IgD-negative memory B cell (primary cell): ENCODE data around the gene HS1BP3. TPM values are rescaled to one million over a fixed set of nuclear protein-coding genes. Genes with fewer than 3 reads are reported as not detected.

ENCODE experiments used
- H3K27ac Mint-ChIP-seq, 3 donors: one replicate each; pipeline ENCODE4 v1.8.0; 2020 to 2022; ENCODE audit warnings: mild to moderate bottlenecking in 3 of 3, mixed read lengths in 3 of 3, moderate library complexity in 1 of 3
- H3K27me3 Mint-ChIP-seq: one replicate; pipeline ENCODE4 v1.8.0; 2021; ENCODE audit warnings: mixed read lengths
- H3K36me3 Mint-ChIP-seq: one replicate; pipeline ENCODE4 v1.8.0; 2020; ENCODE audit warnings: mild to moderate bottlenecking, mixed read lengths
- H3K4me1 Mint-ChIP-seq, 3 donors: one replicate each; pipeline ENCODE4 v1.8.0; 2020 to 2022; ENCODE audit warnings: mixed read lengths in 3 of 3, mild to moderate bottlenecking in 1 of 3
- H3K4me3 Mint-ChIP-seq, 4 donors: one replicate each; pipeline ENCODE4 v1.8.0; 2020 to 2022; ENCODE audit warnings: mild to moderate bottlenecking in 4 of 4, mixed read lengths in 4 of 4, moderate library complexity in 3 of 4
- H3K9me3 Mint-ChIP-seq, 3 donors: one replicate each; pipeline ENCODE4 v1.8.0; 2020 to 2021; ENCODE audit warnings: mixed read lengths in 3 of 3, mild to moderate bottlenecking in 1 of 3
- polyA plus RNA-seq: library from polyadenylated mRNA; unstranded; fragments of 300-500 nt; fragmentation: Illumina TruSeq; gene quantifications from one replicate; pipeline ENCODE4 v1.2.3, GENCODE V29; 2021

The HS1BP3 gene
- polyA plus RNA-seq, 1 donor from 2014 or later, result 27.3 TPM

- H3K9me3 Mint-ChIP-seq, result peaks cover 0 to 3% (median 2%) of the 10 kb centered on the region in 3 donors
- H3K27me3 Mint-ChIP-seq, result no peaks in the 10 kb centered on the region
- no peak overlapping the region for H3K4me3 Mint-ChIP-seq
- peak overlapping the region in 1 of 3 donors; percentile 6 for H3K27ac Mint-ChIP-seq
- H3K36me3 Mint-ChIP-seq, result peaks cover 7% of the 10 kb centered on the region
- H3K4me1 Mint-ChIP-seq, result peaks cover 0 to 3% (median 0%) of the 10 kb centered on the region in 3 donors
These were observed 43.5 kb downstream of the HS1BP3 start for GRCh38 chr2:20607446-20607845.

DNA sequence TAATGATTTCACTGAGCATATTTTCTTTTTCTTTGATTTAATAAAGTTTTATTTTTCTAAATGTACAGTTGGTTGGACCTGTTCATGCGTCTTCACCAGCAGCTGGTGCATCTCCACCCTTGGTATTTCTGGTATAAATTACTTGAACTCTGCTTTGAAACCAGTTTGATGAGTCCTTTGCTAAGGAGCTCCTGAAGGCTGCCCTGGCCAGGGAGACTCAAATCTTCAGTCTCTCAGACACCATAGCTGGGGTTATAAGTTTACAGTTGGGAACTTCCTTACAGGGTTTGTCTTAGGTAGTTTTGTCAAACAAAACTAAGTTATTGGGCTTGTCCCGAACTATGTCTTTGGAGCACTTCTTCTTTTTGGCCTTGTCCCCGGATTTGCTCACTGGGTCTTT lies 44.7 kb downstream of the HS1BP3 start:
- Mint-ChIP-seq H3K36me3 (peaks cover 7% of the 10 kb centered on the region), H3K4me3 (no peak overlapping the region), H3K27me3 (no peaks in the 10 kb centered on the region), H3K9me3 (peaks cover 0 to 3% (median 2%) of the 10 kb centered on the region in 3 donors), H3K4me1 (peaks cover 0 to 3% (median 0%) of the 10 kb centered on the region in 3 donors), H3K27ac (no peak overlapping the region)

- H3K27ac Mint-ChIP-seq, result no peak overlapping the region
- peaks cover 0 to 3% (median 2%) of the 10 kb centered on the region in 3 donors for H3K9me3 Mint-ChIP-seq
- H3K4me1 Mint-ChIP-seq, result peaks cover 0 to 3% (median 0%) of the 10 kb centered on the region in 3 donors
- no peaks in the 10 kb centered on the region for H3K27me3 Mint-ChIP-seq
- H3K4me3 Mint-ChIP-seq, result no peak overlapping the region
- H3K36me3 Mint-ChIP-seq, result peaks cover 7% of the 10 kb centered on the region
These were observed 45.9 kb downstream of the HS1BP3 start for GRCh38 chr2:20604951-20605381.

- H3K27ac Mint-ChIP-seq, result no peak overlapping the region
- peaks cover 0 to 3% (median 0%) of the 10 kb centered on the region in 3 donors for H3K4me1 Mint-ChIP-seq
- H3K4me3 Mint-ChIP-seq, result no peak overlapping the region
These were observed 46.4 kb downstream of the HS1BP3 start for GRCh38 chr2:20604401-20604911.

DNA sequence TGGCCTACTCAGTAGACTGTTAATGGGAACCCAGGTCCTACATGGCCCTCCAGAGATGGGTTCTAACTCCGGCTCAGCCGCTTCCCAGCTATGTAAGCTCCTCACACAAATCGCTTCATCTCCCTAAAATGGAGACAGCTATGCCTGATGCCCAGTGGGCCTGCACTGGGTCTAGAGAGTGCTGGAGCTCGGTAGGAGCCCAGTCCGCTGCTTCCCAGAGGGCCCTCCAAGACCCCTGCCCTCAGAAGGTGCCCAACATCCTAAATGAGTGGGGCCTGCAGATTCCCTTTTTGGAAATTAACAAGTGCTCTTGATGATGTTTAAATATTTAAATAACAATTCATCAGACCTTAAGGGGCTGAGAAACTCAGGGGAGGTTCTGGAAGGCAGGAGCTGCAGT lies 47.1 kb downstream of the HS1BP3 start:
- H3K36me3 Mint-ChIP-seq, result peaks cover 7% of the 10 kb centered on the region
- no peaks in the 10 kb centered on the region for H3K27me3 Mint-ChIP-seq
- no peak overlapping the region for H3K27ac Mint-ChIP-seq
- peaks cover 0 to 3% (median 2%) of the 10 kb centered on the region in 3 donors for H3K9me3 Mint-ChIP-seq
- no peak overlapping the region for H3K4me3 Mint-ChIP-seq
- peaks cover 0 to 3% (median 0%) of the 10 kb centered on the region in 3 donors for H3K4me1 Mint-ChIP-seq

More at GRCh38 chr2:20604401-20604911, 46.4 kb downstream of the HS1BP3 start:
- peaks cover 7% of the 10 kb centered on the region for H3K36me3 Mint-ChIP-seq
- no peaks in the 10 kb centered on the region for H3K27me3 Mint-ChIP-seq
- peaks cover 0 to 3% (median 2%) of the 10 kb centered on the region in 3 donors for H3K9me3 Mint-ChIP-seq

DNA sequence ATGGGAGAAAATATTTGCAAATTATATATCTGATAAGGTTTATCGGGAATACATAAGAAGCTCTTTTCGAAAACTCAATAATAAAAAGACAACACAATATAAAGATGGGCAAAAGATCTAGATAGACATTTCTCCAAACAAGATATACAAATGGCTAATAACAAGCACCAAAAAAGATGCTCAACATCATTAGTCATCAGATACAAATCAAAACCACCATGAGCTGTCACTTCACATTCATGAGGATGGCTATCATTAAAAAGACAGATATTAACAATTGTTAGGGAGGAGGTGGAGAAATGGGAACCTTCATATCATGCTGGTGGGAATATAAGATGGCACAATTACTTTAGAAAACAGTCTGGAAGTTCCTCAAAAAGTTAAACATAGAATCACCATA lies 48.1 kb downstream of the HS1BP3 start:
- no peaks in the 10 kb centered on the region for H3K27me3 Mint-ChIP-seq
- peak overlapping the region in 1 of 3 donors; percentile 35 for H3K27ac Mint-ChIP-seq
- no peak overlapping the region for H3K4me3 Mint-ChIP-seq
- peaks cover 3% of the 10 kb centered on the region for H3K36me3 Mint-ChIP-seq
- peaks cover 0 to under 1% (median 0%) of the 10 kb centered on the region in 3 donors for H3K4me1 Mint-ChIP-seq
- peaks cover 0 to 3% (median 0%) of the 10 kb centered on the region in 3 donors for H3K9me3 Mint-ChIP-seq

DNA sequence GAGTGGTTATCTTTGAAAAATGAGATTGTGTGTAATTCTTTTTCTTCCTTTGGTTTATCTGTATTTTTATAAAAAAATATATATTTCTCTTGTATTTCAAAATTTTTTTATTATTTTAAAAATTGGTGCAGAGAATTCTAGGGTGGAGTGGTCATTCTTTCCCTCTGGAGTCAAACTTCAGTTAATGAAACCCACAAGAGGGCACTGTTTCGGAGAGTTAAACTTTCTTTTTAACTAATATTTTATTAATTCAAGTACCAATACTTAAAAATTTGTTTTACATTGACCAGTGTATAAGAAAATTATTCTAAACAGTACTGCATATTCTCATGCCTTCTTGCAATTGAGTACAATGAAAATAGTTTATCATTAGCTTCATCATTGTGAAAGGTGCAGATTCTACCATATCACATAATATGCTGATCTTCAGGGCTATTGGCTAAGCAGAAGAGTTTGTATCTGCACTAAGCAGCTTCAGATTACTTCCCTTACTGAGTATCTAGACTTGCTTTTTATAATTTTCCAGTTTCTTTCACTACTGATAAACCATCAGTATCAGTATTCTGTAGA lies 50.1 kb downstream of the HS1BP3 start:
- Mint-ChIP-seq H3K4me3 (no peak overlapping the region), H3K27me3 (no peaks in the 10 kb centered on the region), H3K27ac (no peak overlapping the region), H3K36me3 (peaks cover 2% of the 10 kb centered on the region), H3K4me1 (peaks cover 4 to 10% (median 5%) of the 10 kb centered on the region in 3 donors), H3K9me3 (no peaks in the 10 kb centered on the region)

DNA sequence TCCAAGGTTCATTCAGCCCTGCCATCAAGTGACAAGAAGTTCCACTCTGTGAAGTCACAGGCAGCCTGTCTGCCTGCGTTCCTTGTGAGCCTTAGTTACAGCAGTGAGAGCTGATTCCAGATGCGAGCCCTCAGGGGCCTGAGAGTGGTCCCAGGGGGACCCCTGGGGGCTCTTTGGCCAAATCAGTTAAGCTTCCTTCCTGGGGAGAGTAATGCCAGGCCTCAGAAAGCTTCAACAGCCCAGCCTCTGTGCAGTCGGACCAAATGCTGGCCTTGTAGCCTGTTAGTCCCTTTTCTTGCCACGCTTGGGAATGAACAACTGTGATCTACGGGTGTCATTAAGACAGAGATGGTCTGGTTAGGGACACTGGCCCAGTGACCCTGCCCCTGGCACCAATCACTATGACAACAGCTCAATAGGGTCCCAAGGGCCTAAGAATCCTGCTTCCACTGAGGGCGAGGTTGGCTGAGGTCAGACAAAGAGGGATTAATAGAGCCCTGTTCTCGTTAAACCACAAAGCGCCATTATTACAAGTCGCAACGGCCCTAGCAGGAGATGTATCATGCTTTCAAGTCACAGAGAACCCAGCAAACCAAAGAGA lies 50.9 kb downstream of the HS1BP3 start:
- no peak overlapping the region for H3K27ac Mint-ChIP-seq
- H3K4me3 Mint-ChIP-seq, result no peak overlapping the region
- no peaks in the 10 kb centered on the region for H3K9me3 Mint-ChIP-seq
- H3K27me3 Mint-ChIP-seq, result no peaks in the 10 kb centered on the region
- H3K4me1 Mint-ChIP-seq, result peaks cover 13 to 19% (median 14%) of the 10 kb centered on the region in 3 donors
- peaks cover 2% of the 10 kb centered on the region for H3K36me3 Mint-ChIP-seq

GRCh38 chr2:20599001-20599600 lies 51.8 kb downstream of the HS1BP3 start:
- Mint-ChIP-seq H3K36me3 (no peaks in the 10 kb centered on the region), H3K27me3 (peaks cover 3% of the 10 kb centered on the region), H3K4me1 (peaks cover 14 to 27% (median 20%) of the 10 kb centered on the region in 3 donors), H3K9me3 (no peaks in the 10 kb centered on the region), H3K27ac (no peak overlapping the region), H3K4me3 (no peak overlapping the region)

- peaks cover 13% of the 10 kb centered on the region for H3K27me3 Mint-ChIP-seq
- H3K36me3 Mint-ChIP-seq, result no peaks in the 10 kb centered on the region
- H3K4me1 Mint-ChIP-seq, result peaks cover 18 to 34% (median 24%) of the 10 kb centered on the region in 3 donors
- no peak overlapping the region for H3K27ac Mint-ChIP-seq
- no peak overlapping the region for H3K4me3 Mint-ChIP-seq
- no peaks in the 10 kb centered on the region for H3K9me3 Mint-ChIP-seq
These were observed 53.1 kb downstream of the HS1BP3 start for GRCh38 chr2:20597860-20598183.

- H3K4me1 Mint-ChIP-seq, result peaks cover 19 to 34% (median 24%) of the 10 kb centered on the region in 3 donors
- peaks cover 18% of the 10 kb centered on the region for H3K27me3 Mint-ChIP-seq
- no peak overlapping the region for H3K27ac Mint-ChIP-seq
- H3K4me3 Mint-ChIP-seq, result peak overlapping the region in 1 of 4 donors; percentile 89
- no peaks in the 10 kb centered on the region for H3K9me3 Mint-ChIP-seq
- H3K36me3 Mint-ChIP-seq, result no peaks in the 10 kb centered on the region
These were observed 53.7 kb downstream of the HS1BP3 start for GRCh38 chr2:20596973-20597859.

- Mint-ChIP-seq H3K36me3 (no peaks in the 10 kb centered on the region), H3K27me3 (peaks cover 18% of the 10 kb centered on the region), H3K9me3 (no peaks in the 10 kb centered on the region), H3K4me1 (peaks cover 19 to 34% (median 24%) of the 10 kb centered on the region in 3 donors), H3K4me3 (peak overlapping the region in 3 of 4 donors; percentile 27 to 89 (median 86)), H3K27ac (peak overlapping the region in 1 of 3 donors; percentile 83)
These were observed 54.5 kb downstream of the HS1BP3 start for GRCh38 chr2:20596193-20596972.

- peaks cover 18% of the 10 kb centered on the region for H3K27me3 Mint-ChIP-seq
- peak overlapping the region; percentile 27 to 89 (median 74) for H3K4me3 Mint-ChIP-seq
- H3K9me3 Mint-ChIP-seq, result no peaks in the 10 kb centered on the region
- no peaks in the 10 kb centered on the region for H3K36me3 Mint-ChIP-seq
- peak overlapping the region in 1 of 3 donors; percentile 83 for H3K27ac Mint-ChIP-seq
- H3K4me1 Mint-ChIP-seq, result peaks cover 19 to 34% (median 24%) of the 10 kb centered on the region in 3 donors
These were observed 55.3 kb downstream of the HS1BP3 start for GRCh38 chr2:20595439-20596192.
